GM18873 (cell line): ENCODE data around the gene PATE2.

Experiments
- ATAC-seq: cut with Tn5 transposase; IDR thresholded peaks from one replicate; pipeline ENCODE4 v1.9.1; 2021; ENCODE audit warnings: mild to moderate bottlenecking, moderate library complexity, moderate number of reproducible peaks; ENCODE audit not compliant: unreplicated experiment, low FRiP score

PATE2 gene

GRCh38 chr11:125778728-125779127, at the start of gene PATE2:
Gene PATE2, minus strand, starts transcription at chr11:125778828. Its CDS starts 55 bp downstream, at chr11:125778773.
- no peak for ATAC-seq

- ATAC-seq, result no peak
Observed at GRCh38 chr11:125807909-125808308, 29.3 kb upstream of the PATE2 start.

GRCh38 chr11:125802387-125802786, 23.8 kb upstream of the PATE2 start:
- no peak for ATAC-seq

GRCh38 chr11:125799808-125800207, 21.2 kb upstream of the PATE2 start:
- ATAC-seq, result no peak

GRCh38 chr11:125797641-125798040, 19.0 kb upstream of the PATE2 start:
- no peak for ATAC-seq

- ATAC-seq, result no peak
Observed at GRCh38 chr11:125790825-125791224, 12.2 kb upstream of the PATE2 start.

GRCh38 chr11:125787827-125788226, 9.2 kb upstream of the PATE2 start, which contains the start of gene PATE3:
Gene PATE3, plus strand, starts transcription at chr11:125788127. Its CDS starts 25 bp downstream, at chr11:125788152.
- ATAC-seq, result no peak

- no peak for ATAC-seq
Observed at GRCh38 chr11:125784678-125785077, 6.0 kb upstream of the PATE2 start.

- ATAC-seq, result no peak
Observed at GRCh38 chr11:125777309-125777708, 1.3 kb downstream of the PATE2 start.

- ATAC-seq, result no peak
Observed at GRCh38 chr11:125773516-125773915, 5.1 kb downstream of the PATE2 start.

GRCh38 chr11:125772834-125773505, 5.7 kb downstream of the PATE2 start:
- no peak for ATAC-seq

GRCh38 chr11:125770583-125770982, 8.0 kb downstream of the PATE2 start:
- ATAC-seq, result no peak

GRCh38 chr11:125768336-125769046, 10.1 kb downstream of the PATE2 start:
- no peak for ATAC-seq

- ATAC-seq, result no peak
Observed at GRCh38 chr11:125766251-125766650, 12.4 kb downstream of the PATE2 start.

- ATAC-seq, result no peak
Observed at GRCh38 chr11:125763483-125763882, 15.1 kb downstream of the PATE2 start.

- no peak for ATAC-seq
Observed at GRCh38 chr11:125762445-125762844, 16.2 kb downstream of the PATE2 start.

GRCh38 chr11:125756050-125756449, 22.6 kb downstream of the PATE2 start:
- ATAC-seq, result no peak

- no peak for ATAC-seq
Observed at GRCh38 chr11:125750629-125751028, 28.0 kb downstream of the PATE2 start.

GRCh38 chr11:125745979-125746378, 32.6 kb downstream of the PATE2 start, which contains the start of gene PATE1:
Gene PATE1, plus strand, starts transcription at chr11:125746279. Its CDS starts 26 bp downstream, at chr11:125746305.
- ATAC-seq, result no peak

GRCh38 chr11:125743681-125744080, 34.9 kb downstream of the PATE2 start:
- ATAC-seq, result no peak

GRCh38 chr11:125740617-125741016, 38.0 kb downstream of the PATE2 start:
- ATAC-seq, result no peak

- ATAC-seq, result no peak
Observed at GRCh38 chr11:125728969-125729368, 49.7 kb downstream of the PATE2 start.
